Activated CD4-positive, alpha-beta T cell treated with anti-CD3 and anti-CD28 coated beads for 36 hours (primary cell): ENCODE data around the gene LRMDA. TPM values are rescaled to one million over a fixed set of nuclear protein-coding genes. Genes with fewer than 3 reads are reported as not detected.

Experiments
- ATAC-seq: fragments of 200-7000 bp; cut with Tn5 transposase; one replicate; pipeline ENCODE4 v1.10.0; 2021; ENCODE audit warnings: mild to moderate bottlenecking, moderate library complexity
- CTCF ChIA-PET: fragments of 350-600 bp; sonication (Branson Sonifier 250); formaldehyde crosslinking; loops from one replicate; lab custom pipeline; 2021; ENCODE audit warnings: antibody characterized with exemption; lab: Charles Lee
- POLR2A ChIA-PET: fragments of 350-600 bp; sonication (Branson Sonifier 250); formaldehyde crosslinking; loops from one replicate; lab custom pipeline; 2021; ENCODE audit warnings: antibody characterized with exemption, inconsistent platforms; lab: Charles Lee
- DNase-seq: peaks from one replicate; pipeline ENCODE4 v3.0.0-alpha.2; 2020
- H3K27ac Mint-ChIP-seq: one replicate; pipeline ENCODE4 v1.8.0; 2021; ENCODE audit warnings: mixed read lengths
- H3K27me3 Mint-ChIP-seq: one replicate; pipeline ENCODE4 v1.8.0; 2021; ENCODE audit warnings: mixed read lengths
- H3K36me3 Mint-ChIP-seq: one replicate; pipeline ENCODE4 v1.8.0; 2021; ENCODE audit warnings: low read depth, mixed read lengths
- H3K4me1 Mint-ChIP-seq: one replicate; pipeline ENCODE4 v1.8.0; 2021; ENCODE audit warnings: mixed read lengths
- H3K4me3 Mint-ChIP-seq: one replicate; pipeline ENCODE4 v1.8.0; 2021; ENCODE audit warnings: mild to moderate bottlenecking, moderate library complexity, mixed read lengths
- H3K9me3 Mint-ChIP-seq: one replicate; pipeline ENCODE4 v1.8.0; 2021; ENCODE audit warnings: low read depth, mixed read lengths
- intact Hi-C, 2 experiments: fragments of 100-400 bp; cut with DNase I in 1 of 2; cut with micrococcal nuclease in 1 of 2; formaldehyde crosslinking; loops; one replicate each; pipeline versions ENCODE4 v1.14.2 to v1.15.1; 2022 to 2024; cut with DNase I, micrococcal nuclease
- total RNA-seq, 2 experiments: library from RNA; stranded (reverse); gene quantifications; one replicate each; pipeline ENCODE4 v1.2.3, GENCODE V29; 2021

Gene LRMDA
- total RNA-seq, 2 experiments from 2014 or later: not detected

GRCh38 chr10:76209135-76209534 lies 777.7 kb downstream of the LRMDA start:
- Mint-ChIP-seq H3K9me3 (no peaks in the 10 kb centered on the region), H3K4me3 (no peak overlapping the region), H3K27ac (no peak overlapping the region), H3K27me3 (no peaks in the 10 kb centered on the region), H3K4me1 (no peaks in the 10 kb centered on the region), H3K36me3 (no peaks in the 10 kb centered on the region)
- ChIA-PET POLR2A (no interaction called here), CTCF (no interaction called here)
- intact Hi-C loops: no loop called here
- ATAC-seq: no peak
- no peak for DNase-seq

GRCh38 chr10:76210211-76210610 lies 778.8 kb downstream of the LRMDA start:
- no peaks in the 10 kb centered on the region for H3K4me1 Mint-ChIP-seq
- H3K27me3 Mint-ChIP-seq: no peaks in the 10 kb centered on the region
- H3K9me3 Mint-ChIP-seq: no peaks in the 10 kb centered on the region
- ATAC-seq: no peak
- H3K36me3 Mint-ChIP-seq: no peaks in the 10 kb centered on the region
- no peak overlapping the region for H3K27ac Mint-ChIP-seq
- no peak overlapping the region for H3K4me3 Mint-ChIP-seq
- ChIA-PET CTCF (interaction anchor here (0.6 kb wide), 1 partner anchor 621 kb away, joined by 3 read pairs; no protein-coding TSS in a partner anchor), POLR2A (no interaction called here)
- no peak for DNase-seq
- intact Hi-C loops: no loop called here

DNA sequence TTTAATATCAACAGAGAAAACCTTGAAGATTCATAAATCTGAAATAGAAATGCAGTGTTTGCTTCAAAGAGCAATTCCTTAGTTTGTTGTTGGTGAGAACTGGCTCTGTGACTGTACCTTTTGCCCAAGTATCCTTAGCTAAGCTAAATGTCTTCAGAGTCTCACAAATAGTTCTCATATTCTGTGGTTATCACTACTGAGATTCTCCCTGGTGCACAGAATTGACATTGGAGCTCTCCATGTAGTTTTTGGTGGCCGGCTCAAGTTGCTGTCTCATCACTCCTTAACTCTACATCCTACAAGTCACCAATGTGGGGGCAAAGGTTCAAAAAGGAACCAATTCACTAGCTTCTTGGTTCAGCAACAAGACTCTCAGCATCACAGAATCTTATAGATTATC lies 780.3 kb downstream of the LRMDA start:
- intact Hi-C loops: no loop called here
- H3K36me3 Mint-ChIP-seq: no peaks in the 10 kb centered on the region
- H3K4me3 Mint-ChIP-seq: no peak overlapping the region
- no peaks in the 10 kb centered on the region for H3K4me1 Mint-ChIP-seq
- CTCF ChIA-PET: no interaction called here
- POLR2A ChIA-PET: no interaction called here
- DNase-seq: no peak
- no peak for ATAC-seq
- no peak overlapping the region for H3K27ac Mint-ChIP-seq
- H3K27me3 Mint-ChIP-seq: no peaks in the 10 kb centered on the region
- H3K9me3 Mint-ChIP-seq: peaks cover 1% of the 10 kb centered on the region

GRCh38 chr10:76213876-76214275 lies 782.5 kb downstream of the LRMDA start:
- CTCF ChIA-PET: no interaction called here
- H3K4me3 Mint-ChIP-seq: no peak overlapping the region

GRCh38 chr10:76218035-76218434 lies 786.6 kb downstream of the LRMDA start:
- no peak overlapping the region for H3K4me3 Mint-ChIP-seq
- ATAC-seq (no peak), DNase-seq (no peak)
- H3K36me3 Mint-ChIP-seq: no peaks in the 10 kb centered on the region
- H3K4me1 Mint-ChIP-seq: no peaks in the 10 kb centered on the region
- CTCF ChIA-PET: no interaction called here
- H3K27me3 Mint-ChIP-seq: no peaks in the 10 kb centered on the region
- H3K27ac Mint-ChIP-seq: no peak overlapping the region
- intact Hi-C loops: no loop called here
- peaks cover 1% of the 10 kb centered on the region for H3K9me3 Mint-ChIP-seq
- POLR2A ChIA-PET: no interaction called here

More at GRCh38 chr10:76213876-76214275, 782.5 kb downstream of the LRMDA start:
- intact Hi-C loops: no loop called here
- ATAC-seq (no peak), DNase-seq (no peak)
- Mint-ChIP-seq H3K9me3 (peaks cover 1% of the 10 kb centered on the region), H3K4me1 (no peaks in the 10 kb centered on the region), H3K36me3 (no peaks in the 10 kb centered on the region), H3K27me3 (no peaks in the 10 kb centered on the region), H3K27ac (no peak overlapping the region)
- POLR2A ChIA-PET: no interaction called here

- POLR2A ChIA-PET: no interaction called here
- Mint-ChIP-seq H3K9me3 (no peaks in the 10 kb centered on the region), H3K36me3 (no peaks in the 10 kb centered on the region), H3K4me1 (no peaks in the 10 kb centered on the region), H3K4me3 (no peak overlapping the region), H3K27ac (no peak overlapping the region), H3K27me3 (no peaks in the 10 kb centered on the region)
- intact Hi-C loops: no loop called here
- no peak for ATAC-seq
- CTCF ChIA-PET: no interaction called here
- no peak for DNase-seq
These were observed 797.9 kb downstream of the LRMDA start for GRCh38 chr10:76229341-76229740.

GRCh38 chr10:76230921-76231285 lies 799.5 kb downstream of the LRMDA start:
- intact Hi-C loops: no loop called here
- Mint-ChIP-seq H3K9me3 (no peaks in the 10 kb centered on the region), H3K4me3 (no peak overlapping the region), H3K4me1 (no peaks in the 10 kb centered on the region), H3K27ac (no peak overlapping the region), H3K36me3 (no peaks in the 10 kb centered on the region), H3K27me3 (no peaks in the 10 kb centered on the region)
- ATAC-seq: no peak
- CTCF ChIA-PET: no interaction called here
- DNase-seq: no peak
- POLR2A ChIA-PET: no interaction called here

DNA sequence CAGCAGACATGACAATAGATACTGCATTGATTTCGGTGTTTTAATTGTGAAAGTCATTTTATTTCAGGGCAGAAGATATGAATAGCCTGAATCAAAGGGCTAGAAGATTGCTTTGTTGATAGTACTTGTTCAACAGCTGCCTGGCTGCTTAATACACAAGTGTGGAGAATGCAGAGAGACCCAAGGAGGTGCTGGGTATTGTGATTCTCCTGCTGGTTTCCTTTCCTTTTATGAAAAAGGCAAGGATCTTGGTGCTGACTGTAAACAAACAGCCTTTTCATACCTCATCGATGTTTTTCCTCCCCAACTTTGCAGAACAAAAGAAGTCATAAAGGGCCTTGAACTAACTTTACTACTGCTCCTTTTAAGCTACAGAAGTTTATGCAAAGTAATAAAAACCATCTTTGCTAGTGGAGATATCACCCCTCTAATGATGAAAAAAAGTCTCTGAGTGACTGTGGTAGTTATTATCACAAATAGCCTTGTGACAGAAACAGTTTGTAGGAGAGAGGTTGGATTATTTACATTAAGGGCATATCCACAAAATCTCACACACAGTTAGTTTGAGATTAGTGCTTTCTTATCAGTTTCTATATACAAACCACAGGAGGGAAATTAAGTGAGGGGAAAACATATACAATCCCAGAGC lies 800.0 kb downstream of the LRMDA start:
- Mint-ChIP-seq H3K27me3 (no peaks in the 10 kb centered on the region), H3K36me3 (no peaks in the 10 kb centered on the region), H3K4me1 (no peaks in the 10 kb centered on the region), H3K9me3 (no peaks in the 10 kb centered on the region), H3K4me3 (no peak overlapping the region), H3K27ac (no peak overlapping the region)
- DNase-seq (no peak), ATAC-seq (no peak)
- CTCF ChIA-PET: no interaction called here
- POLR2A ChIA-PET: no interaction called here
- intact Hi-C loops: no loop called here

DNA sequence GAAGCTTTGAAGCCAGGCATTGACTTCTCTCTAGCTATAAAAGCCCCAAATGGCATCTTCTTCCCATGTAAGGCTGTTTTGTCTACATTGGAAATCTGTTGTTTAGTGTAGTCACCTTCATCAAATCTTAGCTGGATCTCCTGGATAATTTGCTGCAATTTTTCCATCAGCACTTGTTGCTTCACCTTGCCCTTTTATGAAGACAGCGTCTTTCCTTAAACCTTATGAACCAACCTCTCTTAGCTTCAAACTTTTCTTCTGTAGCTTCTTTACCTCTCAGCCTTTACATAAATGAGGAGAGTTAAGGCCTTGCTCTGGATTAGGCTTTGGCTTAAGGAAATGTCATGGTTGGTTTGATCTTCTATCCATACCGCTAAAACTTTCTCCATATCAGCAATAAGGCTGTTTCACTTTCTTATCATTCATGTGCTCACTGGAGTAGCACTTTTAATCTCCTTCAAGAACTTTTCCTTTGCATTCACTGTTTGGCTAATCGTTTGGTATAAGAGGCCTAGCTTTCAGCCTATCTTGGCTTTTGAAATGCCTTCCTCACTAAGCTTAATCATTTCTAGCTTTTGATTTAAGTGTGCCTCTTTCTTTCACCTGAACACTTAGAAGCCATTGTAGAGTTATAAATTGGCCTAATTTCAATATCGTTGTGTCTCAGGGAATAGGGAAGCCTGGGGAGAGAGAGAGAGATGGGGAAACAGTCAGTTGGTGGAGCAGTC lies 803.2 kb downstream of the LRMDA start:
- intact Hi-C loops: no loop called here
- H3K27ac Mint-ChIP-seq: no peak overlapping the region
- no peaks in the 10 kb centered on the region for H3K27me3 Mint-ChIP-seq
- H3K36me3 Mint-ChIP-seq: no peaks in the 10 kb centered on the region
- no peak overlapping the region for H3K4me3 Mint-ChIP-seq
- H3K4me1 Mint-ChIP-seq: no peaks in the 10 kb centered on the region
- no peak for ATAC-seq
- H3K9me3 Mint-ChIP-seq: no peaks in the 10 kb centered on the region
- ChIA-PET CTCF (interaction anchor here (1.3 kb wide), 1 partner anchor 9 kb away, joined by 4 read pairs; no protein-coding TSS in a partner anchor), POLR2A (no interaction called here)
- DNase-seq: no peak

GRCh38 chr10:76236356-76236755 lies 804.9 kb downstream of the LRMDA start:
- Mint-ChIP-seq H3K4me3 (no peak overlapping the region), H3K27me3 (no peaks in the 10 kb centered on the region), H3K36me3 (no peaks in the 10 kb centered on the region), H3K27ac (no peak overlapping the region), H3K4me1 (no peaks in the 10 kb centered on the region), H3K9me3 (no peaks in the 10 kb centered on the region)
- ATAC-seq (no peak), DNase-seq (no peak)
- ChIA-PET CTCF (no interaction called here), POLR2A (no interaction called here)
- intact Hi-C loops: no loop called here

DNA sequence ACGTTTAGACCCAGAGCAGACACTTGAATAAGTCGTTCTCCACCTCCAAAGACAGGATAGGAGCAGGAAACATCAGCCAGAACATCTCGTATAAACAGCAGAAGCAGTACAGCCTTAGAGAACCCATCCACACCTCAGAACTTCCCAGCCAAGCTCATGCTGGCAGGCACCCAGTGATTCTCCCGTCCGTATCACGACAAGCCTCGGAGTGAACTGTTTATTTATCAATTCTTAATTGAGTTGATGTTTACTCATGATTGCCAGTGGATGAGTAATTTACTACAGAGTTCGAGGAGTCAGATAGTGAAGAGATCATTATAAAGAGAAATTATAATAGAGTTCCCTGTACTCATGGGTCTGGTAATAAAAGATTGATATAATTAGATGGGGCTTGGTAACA lies 811.5 kb downstream of the LRMDA start:
- ChIA-PET CTCF (interaction anchor here (1.8 kb wide), 1 partner anchor 8 kb away, joined by 4 read pairs; no protein-coding TSS in a partner anchor), POLR2A (no interaction called here)
- Mint-ChIP-seq H3K4me1 (no peaks in the 10 kb centered on the region), H3K27me3 (no peaks in the 10 kb centered on the region), H3K9me3 (no peaks in the 10 kb centered on the region), H3K36me3 (no peaks in the 10 kb centered on the region), H3K27ac (no peak overlapping the region), H3K4me3 (no peak overlapping the region)
- DNase-seq (no peak), ATAC-seq (no peak)
- intact Hi-C loops: no loop called here

- no peak overlapping the region for H3K27ac Mint-ChIP-seq
- no peaks in the 10 kb centered on the region for H3K4me1 Mint-ChIP-seq
- ATAC-seq (no peak), DNase-seq (no peak)
- H3K27me3 Mint-ChIP-seq: no peaks in the 10 kb centered on the region
- no peaks in the 10 kb centered on the region for H3K36me3 Mint-ChIP-seq
- POLR2A ChIA-PET: no interaction called here
- H3K9me3 Mint-ChIP-seq: no peaks in the 10 kb centered on the region
- no peak overlapping the region for H3K4me3 Mint-ChIP-seq
- intact Hi-C loops: no loop called here
- CTCF ChIA-PET: interaction anchor here (0.8 to 1.8 kb wide), 2 partner anchors 10 to 1436 kb away, joined by 3 to 4 read pairs; no protein-coding TSS in a partner anchor
These were observed 812.8 kb downstream of the LRMDA start for GRCh38 chr10:76244061-76244686.
